ENCODE data around the gene UGT1A7.

UGT1A7 gene

GRCh38 chr2:233758141-233758540 is 76.4 kb downstream of the UGT1A7 start:
- TF ChIP-seq CTCF (IDR thresholded peaks at IDR 0.05) = no peak

GRCh38 chr2:233758849-233759248 is 77.1 kb downstream of the UGT1A7 start:
- TF ChIP-seq CTCF (IDR thresholded peaks at IDR 0.05) = no peak

GRCh38 chr2:233760043-233760442 is 78.3 kb downstream of the UGT1A7 start, which contains the start of gene UGT1A1:
UGT1A1 (plus strand) TSS chr2:233760270; CDS start chr2:233760288, 18 bp downstream.
- no peak for TF ChIP-seq CTCF (IDR thresholded peaks at IDR 0.05)

GRCh38 chr2:233761040-233761769 is 79.5 kb downstream of the UGT1A7 start:
- TF ChIP-seq CTCF (IDR thresholded peaks at IDR 0.05) = no peak

GRCh38 chr2:233764264-233764663 is 82.6 kb downstream of the UGT1A7 start:
- TF ChIP-seq CTCF (IDR thresholded peaks at IDR 0.05) = no peak

- no peak for TF ChIP-seq CTCF (IDR thresholded peaks at IDR 0.05)
Observed at GRCh38 chr2:233764761-233765160, 83.1 kb downstream of the UGT1A7 start.

- no peak for TF ChIP-seq CTCF (IDR thresholded peaks at IDR 0.05)
Observed at GRCh38 chr2:233766416-233766815, 84.7 kb downstream of the UGT1A7 start.

- no peak for TF ChIP-seq CTCF (IDR thresholded peaks at IDR 0.05)
Observed at GRCh38 chr2:233768076-233768475, 86.4 kb downstream of the UGT1A7 start.

Data from LNCAP (cell line).